SH-SY5Y (cell line): Measurements from ENCODE around the gene CNNM2.
A peak's percentile ranks its signal among the peaks of the same experiment; 100 is the strongest.

Experiments
- GATA2 ChIP-seq: IDR thresholded peaks from 2 replicates; pipeline ENCODE4 v1.6.1; 2011; ENCODE audit warnings: mild to moderate bottlenecking, low read depth, low read length
- GATA3 ChIP-seq: IDR thresholded peaks from 2 replicates; pipeline ENCODE4 v1.6.1; 2011; ENCODE audit warnings: low read depth, mild to moderate bottlenecking, low read length, moderate library complexity

Gene CNNM2

GRCh38 chr10:103025696-103026095 lies 107.6 kb downstream of the CNNM2 start:
- TF ChIP-seq GATA3 (no peak), GATA2 (no peak)

- no peak for TF ChIP-seq GATA2
- TF ChIP-seq GATA3, result no peak
These were observed 120.5 kb downstream of the CNNM2 start for GRCh38 chr10:103038570-103038969.

- no peak for TF ChIP-seq GATA3
- no peak for TF ChIP-seq GATA2
These were observed 122.3 kb downstream of the CNNM2 start for GRCh38 chr10:103040418-103040817.

- TF ChIP-seq GATA2 (no peak), GATA3 (no peak)
These were observed 123.3 kb downstream of the CNNM2 start for GRCh38 chr10:103041391-103041790.

GRCh38 chr10:103042129-103042528 lies 124.0 kb downstream of the CNNM2 start:
- no peak for TF ChIP-seq GATA3
- no peak for TF ChIP-seq GATA2

- TF ChIP-seq GATA3, result no peak
- TF ChIP-seq GATA2, result no peak
These were observed 124.8 kb downstream of the CNNM2 start for GRCh38 chr10:103042908-103043307.

GRCh38 chr10:103044942-103045489 lies 126.9 kb downstream of the CNNM2 start:
- TF ChIP-seq GATA2 (no peak), GATA3 (no peak)

- TF ChIP-seq GATA2 (no peak), GATA3 (no peak)
These were observed 127.9 kb downstream of the CNNM2 start for GRCh38 chr10:103045961-103046360.

- TF ChIP-seq GATA2, result no peak
- no peak for TF ChIP-seq GATA3
These were observed 129.3 kb downstream of the CNNM2 start for GRCh38 chr10:103047381-103047780.

GRCh38 chr10:103049237-103049636 lies 131.1 kb downstream of the CNNM2 start:
- TF ChIP-seq GATA2, result no peak
- no peak for TF ChIP-seq GATA3

GRCh38 chr10:103053659-103054581 lies 135.8 kb downstream of the CNNM2 start:
- TF ChIP-seq GATA3 (peak; percentile 92), GATA2 (peak; percentile 98)

GRCh38 chr10:103054621-103055020 lies 136.5 kb downstream of the CNNM2 start:
- no peak for TF ChIP-seq GATA2
- TF ChIP-seq GATA3, result peak; percentile 13; the same call in 1 of the 2 replicates

GRCh38 chr10:103055105-103055504 lies 137.0 kb downstream of the CNNM2 start:
- TF ChIP-seq GATA2 (no peak), GATA3 (no peak)

- no peak for TF ChIP-seq GATA3
- TF ChIP-seq GATA2, result no peak
These were observed 139.9 kb downstream of the CNNM2 start for GRCh38 chr10:103058034-103058433.

GRCh38 chr10:103060575-103060974 lies 142.5 kb downstream of the CNNM2 start:
- no peak for TF ChIP-seq GATA2
- no peak for TF ChIP-seq GATA3
